Stimulated activated CD4-positive, alpha-beta T cell treated with anti-CD3 and anti-CD28 coated beads, Interleukin-1b, Interleukin-23, amount 100 ng/mL, for 4 hours (primary cell): Measurements from ENCODE around the gene TMTC1.

ENCODE experiments used
- DNase-seq, 2 donors: peaks; one replicate each; pipeline ENCODE4 v3.0.0-alpha.2; 2020; ENCODE audit warnings: low read depth in 2 of 2

The TMTC1 gene

DNA sequence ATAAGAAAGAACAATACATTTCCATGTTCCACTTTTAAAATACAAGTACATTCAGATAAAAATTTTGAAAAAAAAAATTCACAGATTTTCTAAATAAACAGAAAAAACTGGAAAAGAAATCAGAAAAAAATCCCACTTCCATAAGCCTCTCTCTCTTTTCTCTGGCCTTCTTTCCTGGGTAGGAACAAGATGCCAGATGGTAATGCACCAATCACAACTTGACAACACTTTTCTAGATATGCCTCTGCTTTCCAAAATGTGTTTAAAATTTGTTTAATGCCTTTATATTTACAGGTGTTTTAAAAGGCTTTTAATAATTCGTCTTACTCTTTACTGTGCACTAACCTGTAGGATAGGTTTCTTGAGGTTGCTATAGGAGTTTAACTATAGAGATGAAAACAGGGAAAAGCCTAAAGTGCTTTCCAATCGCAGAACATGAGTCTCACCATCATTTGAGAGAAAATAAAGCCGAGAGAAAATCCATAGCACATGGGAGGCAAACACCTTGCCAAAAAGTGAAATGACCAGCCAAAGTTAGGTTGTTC, 74.2 kb downstream of the TMTC1 start:
- DNase-seq: no peak

DNA sequence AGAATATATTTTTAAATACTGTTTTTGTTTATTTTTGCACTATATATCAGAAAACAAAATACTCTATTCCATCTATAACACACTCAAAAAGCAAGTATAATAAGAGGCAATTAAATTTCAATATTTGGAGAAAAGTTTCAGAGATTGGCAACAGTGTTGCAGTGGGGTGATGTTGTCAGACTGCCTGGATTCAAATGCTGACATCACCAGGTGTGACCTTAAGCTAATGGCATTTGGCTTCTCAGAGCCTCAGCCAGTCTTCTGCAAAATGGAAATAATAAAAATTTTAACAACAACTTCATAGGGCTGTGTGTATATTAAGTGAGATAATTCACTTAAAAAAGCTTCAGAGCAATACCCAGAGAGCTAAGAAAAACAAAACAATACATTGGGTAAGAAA, 74.7 kb downstream of the TMTC1 start:
- DNase-seq: no peak

DNA sequence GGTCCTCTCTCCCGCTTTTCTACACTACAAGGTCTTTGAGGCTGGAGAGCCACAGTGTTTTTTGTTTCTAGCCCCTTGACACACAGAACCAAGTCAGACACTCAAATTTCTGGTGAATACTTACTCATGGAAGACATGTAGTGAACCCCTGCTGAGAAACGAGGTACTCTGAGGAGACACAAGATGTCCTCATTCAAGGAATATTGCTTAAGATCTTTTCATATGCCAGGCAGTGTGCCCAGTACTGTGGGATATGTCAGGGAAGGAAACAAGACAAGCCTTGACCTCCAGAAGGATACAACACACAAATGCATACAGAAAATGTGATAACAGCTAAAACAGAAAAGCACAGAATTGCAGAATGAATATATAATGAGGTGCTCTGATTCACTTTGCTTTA, 75.9 kb downstream of the TMTC1 start:
- no peak for DNase-seq

DNA sequence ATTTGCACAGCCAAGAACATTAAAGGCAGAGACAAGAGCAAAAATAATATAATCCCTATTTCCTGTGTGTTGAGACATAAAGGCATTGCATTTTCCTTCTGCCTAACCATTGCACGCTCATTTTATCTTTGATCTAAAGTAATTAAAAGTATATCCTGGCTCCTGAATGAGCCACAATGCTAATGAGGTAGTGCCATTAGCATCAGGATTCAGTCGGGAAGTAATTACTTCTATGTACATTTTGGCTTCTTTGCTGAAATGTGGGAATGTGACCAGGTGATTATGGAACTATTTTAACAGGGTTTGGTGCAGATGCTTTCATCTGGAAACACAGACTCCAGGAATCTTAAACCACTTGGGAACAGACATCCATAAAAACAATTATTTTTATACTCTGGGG, 77.4 kb downstream of the TMTC1 start:
- no peak for DNase-seq

DNA sequence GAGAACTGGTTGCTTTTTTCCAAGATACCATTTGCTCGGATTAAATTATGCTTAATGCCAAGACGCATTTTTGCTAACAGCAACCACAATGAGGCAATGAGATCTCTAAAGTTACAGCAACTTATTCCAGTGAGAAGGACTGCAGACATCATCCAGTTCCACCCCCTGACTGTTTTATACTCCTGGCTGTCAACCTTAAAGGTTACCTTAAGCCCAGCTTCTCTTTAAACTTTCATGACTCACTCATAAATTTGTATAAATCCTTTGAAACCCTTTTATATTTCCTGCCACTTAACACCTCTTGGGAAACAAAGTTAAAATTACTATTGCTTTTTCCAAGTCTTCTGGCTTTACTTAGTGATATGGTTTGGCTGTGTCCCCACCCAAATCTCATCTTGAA, 80.2 kb downstream of the TMTC1 start:
- DNase-seq: no peak

DNA sequence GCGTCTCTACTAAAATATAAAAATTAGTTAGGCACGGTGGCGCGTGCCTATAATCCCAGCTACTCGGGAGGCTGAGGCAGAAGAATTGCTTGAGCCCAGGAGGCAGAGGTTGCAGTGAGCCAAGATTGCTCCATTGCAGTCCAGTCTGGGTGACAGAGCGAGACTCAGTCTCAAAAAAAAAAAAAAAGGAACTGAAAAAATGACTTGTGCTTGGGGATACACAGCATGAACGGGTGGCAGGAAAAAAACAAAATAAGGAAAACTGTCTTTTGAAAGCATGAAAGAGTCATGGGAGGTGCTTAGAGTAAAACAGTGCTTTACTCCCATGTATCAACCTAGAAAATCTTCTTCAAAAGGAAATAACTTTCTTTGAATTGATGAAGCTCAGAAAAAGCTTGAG, 80.8 kb downstream of the TMTC1 start:
- DNase-seq: no peak

DNA sequence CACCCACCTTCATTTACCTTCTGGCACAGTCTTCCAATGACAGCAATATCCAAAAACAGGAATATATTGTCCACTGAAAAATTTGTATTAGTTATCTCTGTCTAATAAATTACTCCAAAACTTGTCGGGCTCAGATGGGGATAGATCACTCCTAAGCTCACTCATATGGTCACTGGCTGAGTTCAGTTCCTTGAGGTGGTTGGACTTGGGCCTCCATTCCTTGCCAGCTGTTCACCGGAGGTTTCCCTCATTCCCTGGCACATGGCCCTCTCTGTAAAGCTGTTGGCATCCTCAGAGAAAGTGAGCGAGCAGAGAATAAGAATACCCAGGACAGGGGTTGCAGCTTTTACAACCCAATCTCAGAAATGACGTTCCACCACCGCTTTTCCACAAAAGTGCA, 81.5 kb downstream of the TMTC1 start:
- DNase-seq: no peak

DNA sequence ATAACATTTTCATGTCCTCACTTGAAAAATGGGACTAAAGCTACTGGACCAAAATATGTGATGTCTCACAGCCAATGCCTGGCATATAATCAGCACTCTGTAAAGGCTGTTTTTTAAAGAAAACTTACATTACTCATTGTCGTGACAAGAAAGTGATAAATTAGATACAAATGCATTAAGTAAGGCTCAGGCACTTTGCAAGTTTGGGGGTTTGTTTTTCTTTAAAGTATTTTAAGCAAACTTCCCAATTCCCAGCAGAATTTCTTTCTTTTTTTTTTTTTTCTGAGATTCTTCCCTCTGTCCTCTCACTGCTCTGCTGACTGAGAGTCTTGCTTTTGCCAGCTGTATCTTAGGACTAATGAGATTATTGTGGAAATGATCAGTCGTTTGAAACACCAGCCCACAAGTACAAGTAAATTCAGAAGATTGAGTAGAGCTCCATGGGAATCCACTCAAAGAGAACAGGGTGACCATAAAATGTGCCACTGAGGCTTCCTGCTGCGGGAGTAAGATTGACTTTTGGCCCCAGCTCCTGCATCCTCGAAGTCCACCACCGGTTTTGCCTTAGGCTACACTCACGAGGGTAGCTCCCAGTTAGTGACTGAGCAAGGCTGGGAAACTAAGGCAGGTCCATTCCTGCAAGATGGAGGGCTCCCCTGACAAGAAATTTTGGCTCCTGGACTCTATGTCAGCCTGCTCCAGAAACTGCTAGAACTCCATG, 82.8 kb downstream of the TMTC1 start:
- DNase-seq: no peak

DNA sequence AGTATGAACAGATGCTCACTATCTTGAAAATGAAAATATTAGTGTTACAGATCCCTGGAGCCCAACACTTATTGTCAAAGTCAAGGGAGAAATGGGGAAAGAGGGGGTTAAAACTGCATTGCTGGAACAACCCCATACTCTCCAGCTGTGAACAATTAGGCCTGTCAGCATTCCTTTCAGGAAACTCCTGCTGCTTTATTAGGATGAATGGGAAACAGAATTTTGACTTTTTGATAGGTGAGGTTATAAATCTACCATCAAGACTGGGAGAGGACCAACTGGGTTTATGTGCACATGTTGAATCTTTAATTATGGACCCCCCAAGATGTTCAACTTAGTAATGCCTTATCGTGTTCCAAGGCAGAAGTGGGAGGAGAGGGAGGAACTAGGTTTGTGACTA, 85.0 kb downstream of the TMTC1 start:
- DNase-seq: no peak

DNA sequence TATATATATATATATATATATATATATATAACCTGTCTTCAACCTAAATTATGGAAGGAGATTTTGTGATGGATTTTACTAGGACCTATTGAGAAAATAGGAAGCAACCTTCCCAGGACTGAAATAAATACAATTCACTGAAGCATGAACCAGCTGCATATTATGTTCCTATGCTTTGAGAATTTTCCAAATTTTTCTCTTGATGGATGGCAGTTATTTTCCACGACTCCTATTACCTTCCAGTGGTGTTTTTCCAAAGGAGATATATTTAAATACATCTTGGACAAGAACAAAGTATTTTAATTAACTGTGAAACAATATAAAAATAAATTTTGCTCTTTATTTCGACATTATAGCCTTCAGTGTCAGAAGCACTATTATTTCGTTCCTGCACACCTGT, 87.9 kb downstream of the TMTC1 start:
- no peak for DNase-seq

DNA sequence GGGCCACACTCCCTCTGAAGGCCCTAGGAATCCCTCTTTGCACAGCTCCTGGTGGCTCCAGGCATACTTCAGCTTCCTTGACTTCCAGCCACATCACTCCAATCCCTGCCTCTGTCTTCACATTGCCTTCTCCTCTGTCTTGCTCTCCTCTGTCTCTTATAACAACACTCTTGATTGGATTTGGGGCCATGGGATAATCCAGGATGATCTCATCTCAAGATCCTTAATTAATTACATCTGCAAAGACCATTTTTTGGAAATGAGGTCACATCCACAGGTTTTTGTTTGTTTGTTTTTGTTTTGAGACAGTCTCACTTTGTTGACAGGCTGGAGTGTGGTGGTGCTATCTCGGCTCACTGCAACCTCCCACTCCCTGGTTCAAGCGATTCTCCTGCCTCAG, 88.7 kb downstream of the TMTC1 start:
- no peak for DNase-seq

DNA sequence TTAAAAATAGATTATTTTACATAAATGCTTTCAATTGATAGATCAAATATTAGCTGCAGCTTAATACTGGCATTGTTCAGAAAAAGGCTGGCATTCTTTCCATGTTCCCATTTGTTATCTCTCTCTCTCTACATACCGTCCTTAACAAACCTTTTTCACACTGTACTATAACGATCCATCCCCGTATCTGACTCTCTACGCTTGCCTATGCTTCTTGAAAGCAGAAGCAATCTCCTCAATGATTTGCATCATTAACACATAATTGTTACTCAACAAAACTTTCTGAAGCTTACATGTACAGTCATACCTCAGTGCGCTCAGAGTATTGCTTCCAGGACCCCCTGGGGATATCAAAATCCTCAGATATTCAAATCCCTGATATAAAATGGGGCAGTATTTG, 89.7 kb downstream of the TMTC1 start:
- DNase-seq: no peak

DNA sequence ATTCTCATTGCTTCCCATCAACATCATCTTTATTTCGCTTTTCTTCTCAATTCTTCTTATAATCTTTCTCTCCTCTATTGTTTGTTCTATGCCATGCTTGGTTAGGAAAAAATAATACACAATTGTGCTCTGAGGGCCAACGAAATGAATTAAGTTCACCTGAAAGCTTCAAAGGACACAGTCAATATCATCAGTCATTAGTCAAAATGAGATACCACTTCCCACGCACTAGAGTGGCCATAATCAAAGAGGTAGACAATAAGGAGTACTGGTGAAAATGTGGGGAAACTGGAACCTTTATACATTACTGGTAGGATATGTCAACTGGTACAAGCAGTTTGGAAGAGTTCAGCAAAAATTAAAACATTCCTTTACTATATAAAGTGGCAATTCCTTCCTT, 91.5 kb downstream of the TMTC1 start:
- no peak for DNase-seq

DNA sequence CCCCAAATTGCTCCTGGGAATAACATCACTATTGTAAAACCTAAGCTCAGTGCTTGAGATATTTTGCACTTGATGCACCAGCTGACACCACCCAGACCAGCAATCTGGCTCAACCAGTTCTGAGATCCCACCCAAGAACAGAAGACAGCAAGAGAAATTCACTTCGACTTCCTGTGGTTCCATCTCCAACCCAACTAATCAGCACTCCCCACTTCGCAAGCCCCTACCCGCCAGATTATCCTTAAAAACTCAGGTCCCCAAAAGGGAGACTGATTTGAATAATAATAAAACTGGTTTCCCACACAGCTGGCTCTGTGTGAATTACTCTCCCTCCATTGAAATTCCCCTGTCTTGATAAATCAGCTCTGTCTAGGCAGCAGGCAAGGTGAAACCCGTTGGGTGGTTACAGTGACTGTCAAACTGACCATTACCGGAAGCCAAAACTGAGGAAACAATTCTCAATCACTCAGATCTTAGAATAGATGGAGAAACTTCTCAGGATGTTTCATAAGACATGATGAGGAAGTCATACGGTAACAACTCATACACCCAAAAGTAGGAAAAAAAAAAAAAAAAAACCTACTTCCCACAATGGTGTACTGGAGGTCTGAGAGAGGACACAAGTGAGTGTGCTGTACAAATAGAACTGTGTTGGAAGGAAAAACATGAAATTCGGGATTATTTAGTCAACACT, 92.4 kb downstream of the TMTC1 start:
- DNase-seq: no peak

DNA sequence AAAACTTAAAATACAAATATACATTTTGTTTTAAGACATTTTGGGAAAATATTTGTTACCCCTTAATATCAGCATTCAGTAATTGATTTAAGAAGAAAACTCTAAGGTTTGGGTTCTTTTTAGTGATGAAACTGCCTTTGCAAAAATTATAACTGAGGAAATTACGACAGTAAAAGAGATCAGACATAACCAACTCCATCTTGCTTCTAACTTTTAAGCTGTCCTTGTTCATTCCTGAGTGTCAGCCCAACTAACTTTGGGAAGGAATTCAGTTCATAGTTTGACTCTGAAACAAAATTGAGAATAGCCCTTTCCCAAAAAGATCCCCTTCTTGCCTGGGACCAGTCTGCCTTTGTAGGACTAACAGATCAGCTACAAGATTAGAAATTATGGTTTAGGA, 93.0 kb downstream of the TMTC1 start:
- DNase-seq: no peak

DNA sequence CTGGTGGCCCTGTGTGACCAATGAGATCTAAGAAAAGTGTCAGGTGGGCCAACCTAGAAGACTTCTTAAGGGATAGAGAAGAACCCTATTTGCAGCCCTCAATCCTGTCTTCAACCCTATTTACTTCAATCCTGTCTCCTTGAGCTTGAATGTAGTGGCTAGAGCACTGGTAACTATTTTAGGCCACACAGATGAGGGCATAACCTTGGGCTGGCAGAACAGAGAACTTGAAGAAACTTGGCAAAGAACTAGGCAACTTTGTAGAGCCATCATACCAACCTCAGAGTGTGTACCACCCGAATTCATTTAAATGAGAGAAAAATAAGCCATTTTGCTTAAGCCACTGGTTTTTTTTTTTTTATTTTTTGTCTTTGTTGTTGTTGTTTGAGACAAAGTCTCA, 94.8 kb downstream of the TMTC1 start:
- DNase-seq: no peak

DNA sequence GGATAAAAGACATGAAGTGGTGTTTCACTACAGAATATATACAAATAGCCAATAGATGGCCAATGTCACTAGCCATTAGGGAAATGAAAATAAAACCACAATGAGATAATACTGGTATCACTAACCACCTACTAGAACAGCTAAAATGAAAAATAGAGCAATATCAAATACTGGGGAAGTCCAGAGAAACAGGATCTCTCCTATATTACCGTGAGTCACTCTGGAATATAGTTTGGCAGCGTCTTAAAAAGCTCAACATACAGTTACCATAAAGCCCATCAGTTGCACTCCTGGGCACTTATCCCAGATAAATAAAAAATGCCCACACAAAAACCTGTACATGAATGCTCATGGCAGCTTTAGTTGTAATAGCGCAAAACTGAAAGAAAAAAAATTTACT, 101.7 kb downstream of the TMTC1 start:
- no peak for DNase-seq

DNA sequence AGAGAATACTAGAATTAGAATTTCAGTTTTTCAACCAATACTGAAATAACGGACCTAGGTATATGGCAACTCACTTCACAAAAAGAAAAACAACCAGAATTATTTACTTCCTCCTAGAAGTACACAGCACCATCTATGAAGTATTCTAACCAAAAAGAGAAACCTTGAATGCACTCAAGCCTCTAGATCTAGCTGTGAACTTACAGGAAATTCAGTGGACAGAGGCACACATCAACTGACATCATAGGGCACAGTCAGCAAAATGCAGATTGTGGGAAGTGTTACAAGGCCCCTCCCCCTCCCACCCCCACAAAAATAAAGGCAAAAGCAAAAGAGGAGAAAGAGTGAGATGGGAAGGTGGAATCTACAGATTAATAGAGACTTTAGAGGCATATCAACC, 102.4 kb downstream of the TMTC1 start:
- no peak for DNase-seq

DNA sequence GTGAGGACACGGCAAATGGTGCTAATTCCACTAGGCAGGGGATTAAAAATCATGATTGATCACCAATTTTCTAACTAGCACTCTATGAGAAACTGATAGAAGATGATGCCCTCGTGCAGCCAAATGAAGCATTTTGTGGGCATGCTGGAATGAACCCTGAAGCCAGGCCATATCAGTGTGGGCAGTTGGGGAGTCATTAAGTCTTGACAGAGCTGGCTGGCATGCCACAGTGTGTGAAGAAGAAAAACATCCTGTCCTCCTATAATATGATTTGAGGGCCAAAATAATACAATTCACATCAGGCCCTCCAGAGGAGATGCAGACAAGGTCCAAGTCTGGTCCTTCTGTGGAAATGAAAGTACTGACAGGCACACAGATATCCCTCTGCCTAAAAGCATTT, 107.1 kb downstream of the TMTC1 start:
- no peak for DNase-seq

DNA sequence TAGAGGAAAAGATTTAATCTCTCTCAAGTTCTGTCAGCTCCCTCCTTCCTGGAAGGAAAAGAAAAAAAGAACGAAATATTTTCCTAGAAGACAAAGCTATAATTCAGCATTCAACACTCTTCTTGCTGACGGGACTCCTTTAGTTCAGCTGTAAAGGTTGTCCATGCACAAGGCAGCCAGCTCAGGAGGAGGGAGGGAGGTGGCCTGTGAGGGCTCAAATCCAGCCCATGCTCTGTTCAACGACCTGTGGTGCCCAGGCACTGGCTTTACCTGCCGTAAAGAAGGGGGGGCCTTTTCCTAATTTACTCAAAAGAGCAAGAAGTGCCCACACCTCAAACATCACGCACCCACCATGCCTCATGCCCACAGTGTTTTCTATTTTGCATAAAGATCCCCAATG, 109.3 kb downstream of the TMTC1 start:
- no peak for DNase-seq

DNA sequence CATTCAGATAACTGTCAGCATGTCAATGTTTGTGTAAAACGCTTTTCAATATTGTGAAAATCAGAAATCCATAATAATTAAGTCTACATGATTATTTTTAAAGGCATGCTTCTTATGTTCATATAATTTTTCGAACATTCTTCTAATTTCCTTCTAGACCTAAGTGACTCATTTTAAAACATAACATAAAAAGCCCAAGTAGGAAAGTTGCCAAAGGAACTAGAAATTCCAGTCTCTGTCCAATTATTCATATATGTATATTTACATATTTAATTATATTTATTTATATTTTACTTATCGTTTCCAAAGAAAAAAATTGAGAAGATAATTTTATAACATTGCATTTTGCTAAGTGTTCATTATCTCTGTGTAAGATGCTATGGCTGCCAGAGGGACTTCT, 110.4 kb downstream of the TMTC1 start:
- no peak for DNase-seq

DNA sequence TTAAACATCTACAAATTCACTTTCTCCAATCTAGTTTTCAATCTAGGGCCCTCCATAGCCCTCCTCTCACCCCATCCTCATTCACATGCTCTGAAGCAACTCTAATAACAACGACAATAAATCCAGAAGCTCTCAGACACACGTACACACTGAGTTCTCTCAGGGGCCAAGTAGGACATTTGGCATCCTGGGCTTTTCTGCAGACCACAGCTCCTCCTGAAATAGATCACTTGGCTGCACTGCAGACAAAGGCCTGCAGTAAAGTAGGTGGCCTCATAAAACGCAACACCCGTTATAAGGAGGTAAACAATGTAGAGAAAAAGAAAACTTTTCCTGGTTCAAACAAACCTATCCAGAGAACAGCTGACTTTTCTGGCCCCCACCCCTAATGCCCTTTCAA, 111.2 kb downstream of the TMTC1 start:
- DNase-seq: no peak

DNA sequence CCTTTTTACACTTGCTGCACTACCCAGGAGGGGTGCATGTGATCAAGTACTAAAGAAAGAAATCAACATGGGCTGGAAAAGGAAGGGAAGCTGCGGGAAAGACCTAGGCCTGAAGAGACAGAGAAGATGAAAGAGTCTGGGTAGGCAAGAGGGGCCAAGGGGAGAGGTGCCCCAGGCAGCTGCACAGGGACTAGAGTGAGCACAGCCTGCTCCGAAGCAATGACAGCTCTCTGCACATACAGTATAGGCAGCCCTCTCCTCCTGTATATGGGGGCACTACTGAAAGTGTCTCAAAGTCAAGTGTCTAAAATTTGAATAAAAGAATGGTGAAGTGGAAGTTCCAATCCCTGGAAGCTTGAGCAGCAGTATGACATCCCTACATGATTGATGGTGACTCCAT, 112.0 kb downstream of the TMTC1 start:
- no peak for DNase-seq

DNA sequence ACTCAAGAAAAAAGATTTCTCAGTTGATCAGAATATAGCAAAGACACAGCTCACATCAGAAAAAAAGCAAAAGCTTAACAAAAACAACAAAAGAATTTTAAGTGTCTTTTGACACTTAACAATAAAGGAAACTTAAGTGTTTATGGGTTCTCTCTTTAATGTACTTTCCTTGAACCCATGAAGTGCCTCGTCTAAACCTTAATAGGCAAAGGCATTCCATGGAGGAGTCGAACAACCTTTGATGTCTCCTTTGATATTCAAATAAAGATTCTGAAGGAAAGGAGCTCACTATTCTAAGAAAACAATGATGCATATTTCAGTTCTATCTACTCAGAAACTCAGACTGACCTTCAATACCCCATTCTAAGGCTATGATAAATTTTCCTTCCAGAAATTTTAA, 116.7 kb downstream of the TMTC1 start:
- DNase-seq: no peak
